Cardiac ventricle fibroblast (primary cell): ENCODE results near the gene SPTSSB. TPM values are rescaled to one million over a fixed set of nuclear protein-coding genes. Genes with fewer than 3 reads are reported as not detected.

Source experiments
- total RNA-seq: library from RNA; depleted of rRNA; stranded (reverse); fragments of >200 nt; gene quantifications from 2 replicates; pipeline ENCODE4 v1.2.3, GENCODE V29; 2015

SPTSSB gene
- 0.44 TPM in 1 of 2 replicates, not detected in the other for total RNA-seq

GRCh38 chr3:161371441-161372320, at the start of gene SPTSSB:
Gene SPTSSB, minus strand, starts transcription at chr3:161371517. Its CDS starts 25,194 bp downstream, at chr3:161346323.

Other genes with a start within 250 kb of the SPTSSB start
- gene NMD3, start 150.2 kb downstream of the SPTSSB start, total RNA-seq, result 44.8 and 51.8 TPM in 2 replicates
- gene OTOL1, start 125.3 kb upstream of the SPTSSB start, total RNA-seq, result not detected in 2 replicates